ENCODE measurements around the gene TTLL8. TPM values are rescaled to one million over a fixed set of nuclear protein-coding genes. Genes with fewer than 3 reads are reported as not detected.

TTLL8 gene
- total and polyA plus RNA-seq, 4 donors: not detected

DNA sequence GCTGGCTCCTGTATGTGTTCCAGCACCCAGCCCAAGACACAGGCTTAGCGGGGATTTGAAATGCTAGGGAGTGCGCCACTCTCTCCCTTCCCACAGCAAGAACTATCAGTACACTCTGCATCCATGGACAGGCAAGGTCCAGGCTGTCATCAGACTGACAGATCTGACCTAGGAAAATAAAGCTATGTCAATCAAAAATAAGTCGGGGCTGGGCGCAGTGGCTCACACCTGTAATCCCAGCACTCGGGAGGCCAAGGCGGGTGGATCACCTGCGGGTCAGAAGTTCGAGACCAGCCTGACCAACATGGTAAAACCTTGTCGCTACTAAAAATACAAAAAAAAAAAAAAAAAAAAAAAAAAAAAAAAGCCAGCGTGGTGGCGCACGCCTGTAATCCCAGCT, 30.0 kb upstream of the TTLL8 start:
- Histone ChIP-seq H3K27ac (ENCODE audit: low read depth in 1 of 2, low read length in 2 of 2) (no peak overlapping the region), H3K4me1 (ENCODE audit: control insufficient read depth in 4 of 4, insufficient read depth in 4 of 4, low read length in 3 of 4) (no peaks in the 10 kb centered on the region), H3K4me3 (ENCODE audit: low read depth in 1 of 3, low read length in 3 of 3) (no peak overlapping the region), H3K9me3 (ENCODE audit: control insufficient read depth in 4 of 4, low read length in 3 of 4) (no peaks in the 10 kb centered on the region), H3K36me3 (ENCODE audit: control insufficient read depth in 4 of 4, insufficient read depth in 3 of 4, low read depth in 1 of 4, low read length in 3 of 4) (no peaks in the 10 kb centered on the region), H3K27me3 (ENCODE audit: control insufficient read depth in 4 of 4, insufficient read depth in 4 of 4, low read length in 3 of 4) (peaks cover 0 to under 1% (median 0%) of the 10 kb centered on the region in 4 donors), H3K9ac (ENCODE audit: low read depth in 1 of 2, low read length in 2 of 2) (no peak overlapping the region)
- WGBS: 93% methylated on average over 12 of the region's 12 CpGs
- no peak for DNase-seq (ENCODE audit: low spot score)
- no peak for TF ChIP-seq RXRA (IDR thresholded peaks at IDR 0.05)
- TF ChIP-seq, protein P1, sequence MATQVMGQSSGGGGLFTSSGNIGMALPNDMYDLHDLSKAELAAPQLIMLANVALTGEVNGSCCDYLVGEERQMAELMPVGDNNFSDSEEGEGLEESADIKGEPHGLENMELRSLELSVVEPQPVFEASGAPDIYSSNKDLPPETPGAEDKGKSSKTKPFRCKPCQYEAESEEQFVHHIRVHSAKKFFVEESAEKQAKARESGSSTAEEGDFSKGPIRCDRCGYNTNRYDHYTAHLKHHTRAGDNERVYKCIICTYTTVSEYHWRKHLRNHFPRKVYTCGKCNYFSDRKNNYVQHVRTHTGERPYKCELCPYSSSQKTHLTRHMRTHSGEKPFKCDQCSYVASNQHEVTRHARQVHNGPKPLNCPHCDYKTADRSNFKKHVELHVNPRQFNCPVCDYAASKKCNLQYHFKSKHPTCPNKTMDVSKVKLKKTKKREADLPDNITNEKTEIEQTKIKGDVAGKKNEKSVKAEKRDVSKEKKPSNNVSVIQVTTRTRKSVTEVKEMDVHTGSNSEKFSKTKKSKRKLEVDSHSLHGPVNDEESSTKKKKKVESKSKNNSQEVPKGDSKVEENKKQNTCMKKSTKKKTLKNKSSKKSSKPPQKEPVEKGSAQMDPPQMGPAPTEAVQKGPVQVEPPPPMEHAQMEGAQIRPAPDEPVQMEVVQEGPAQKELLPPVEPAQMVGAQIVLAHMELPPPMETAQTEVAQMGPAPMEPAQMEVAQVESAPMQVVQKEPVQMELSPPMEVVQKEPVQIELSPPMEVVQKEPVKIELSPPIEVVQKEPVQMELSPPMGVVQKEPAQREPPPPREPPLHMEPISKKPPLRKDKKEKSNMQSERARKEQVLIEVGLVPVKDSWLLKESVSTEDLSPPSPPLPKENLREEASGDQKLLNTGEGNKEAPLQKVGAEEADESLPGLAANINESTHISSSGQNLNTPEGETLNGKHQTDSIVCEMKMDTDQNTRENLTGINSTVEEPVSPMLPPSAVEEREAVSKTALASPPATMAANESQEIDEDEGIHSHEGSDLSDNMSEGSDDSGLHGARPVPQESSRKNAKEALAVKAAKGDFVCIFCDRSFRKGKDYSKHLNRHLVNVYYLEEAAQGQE (IDR thresholded peaks at IDR 0.05): no peak
- TF ChIP-seq NR2F2 (IDR thresholded peaks at IDR 0.05): no peak
- TF ChIP-seq JUND (IDR thresholded peaks at IDR 0.05): no peak
- TF ChIP-seq, protein P2, sequence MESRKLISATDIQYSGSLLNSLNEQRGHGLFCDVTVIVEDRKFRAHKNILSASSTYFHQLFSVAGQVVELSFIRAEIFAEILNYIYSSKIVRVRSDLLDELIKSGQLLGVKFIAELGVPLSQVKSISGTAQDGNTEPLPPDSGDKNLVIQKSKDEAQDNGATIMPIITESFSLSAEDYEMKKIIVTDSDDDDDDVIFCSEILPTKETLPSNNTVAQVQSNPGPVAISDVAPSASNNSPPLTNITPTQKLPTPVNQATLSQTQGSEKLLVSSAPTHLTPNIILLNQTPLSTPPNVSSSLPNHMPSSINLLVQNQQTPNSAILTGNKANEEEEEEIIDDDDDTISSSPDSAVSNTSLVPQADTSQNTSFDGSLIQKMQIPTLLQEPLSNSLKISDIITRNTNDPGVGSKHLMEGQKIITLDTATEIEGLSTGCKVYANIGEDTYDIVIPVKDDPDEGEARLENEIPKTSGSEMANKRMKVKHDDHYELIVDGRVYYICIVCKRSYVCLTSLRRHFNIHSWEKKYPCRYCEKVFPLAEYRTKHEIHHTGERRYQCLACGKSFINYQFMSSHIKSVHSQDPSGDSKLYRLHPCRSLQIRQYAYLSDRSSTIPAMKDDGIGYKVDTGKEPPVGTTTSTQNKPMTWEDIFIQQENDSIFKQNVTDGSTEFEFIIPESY (IDR thresholded peaks at IDR 0.05): no peak
- TF ChIP-seq, protein P3, sequence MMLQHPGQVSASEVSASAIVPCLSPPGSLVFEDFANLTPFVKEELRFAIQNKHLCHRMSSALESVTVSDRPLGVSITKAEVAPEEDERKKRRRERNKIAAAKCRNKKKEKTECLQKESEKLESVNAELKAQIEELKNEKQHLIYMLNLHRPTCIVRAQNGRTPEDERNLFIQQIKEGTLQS (IDR thresholded peaks at IDR 0.05): no peak
- no peak for TF ChIP-seq FOXA1 (IDR thresholded peaks at IDR 0.05)
- no peak for TF ChIP-seq FOXA2 (IDR thresholded peaks at IDR 0.05)
- TF ChIP-seq RAD21 (IDR thresholded peaks at IDR 0.05): no peak
- TF ChIP-seq GABPA (IDR thresholded peaks at IDR 0.05 in 1 of 2, conservative IDR thresholded peaks at IDR 0.05 in 1 of 2): no peak

DNA sequence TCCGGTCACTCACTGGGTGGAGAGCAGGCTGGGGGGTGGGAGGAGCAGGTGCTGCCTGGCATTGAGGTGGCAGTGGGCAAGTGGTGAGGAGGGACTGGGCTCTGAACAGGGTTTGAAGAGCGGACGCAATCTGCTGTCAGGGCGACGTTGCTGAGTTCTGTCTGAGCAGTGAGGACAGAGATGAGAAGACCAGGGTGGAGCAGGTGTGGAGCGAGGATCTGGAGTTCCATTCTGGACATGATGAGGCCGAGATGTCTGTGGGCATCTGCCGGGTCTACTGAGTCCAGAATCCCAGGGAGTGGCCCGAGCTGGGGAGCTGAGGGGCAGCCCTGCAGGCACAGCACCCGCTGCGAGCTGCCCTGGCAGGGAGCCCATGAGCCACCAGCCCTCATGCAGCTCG, 29.5 kb upstream of the TTLL8 start:
- no peak overlapping the region for H3K27ac ChIP-seq (ENCODE audit: low read depth in 1 of 2, low read length in 2 of 2)
- no peaks in the 10 kb centered on the region for H3K4me1 ChIP-seq (ENCODE audit: control insufficient read depth in 4 of 4, insufficient read depth in 4 of 4, low read length in 3 of 4)
- DNase-seq (ENCODE audit: low spot score): no peak
- WGBS: 91% methylated on average over 12 of the region's 12 CpGs
- peaks cover 0 to 2% (median 0%) of the 10 kb centered on the region in 4 donors for H3K27me3 ChIP-seq (ENCODE audit: control insufficient read depth in 4 of 4, insufficient read depth in 4 of 4, low read length in 3 of 4)
- H3K4me3 ChIP-seq (ENCODE audit: low read depth in 1 of 3, low read length in 3 of 3): no peak overlapping the region
- no peak for TF ChIP-seq RAD21 (IDR thresholded peaks at IDR 0.05)
- TF ChIP-seq, protein P4, sequence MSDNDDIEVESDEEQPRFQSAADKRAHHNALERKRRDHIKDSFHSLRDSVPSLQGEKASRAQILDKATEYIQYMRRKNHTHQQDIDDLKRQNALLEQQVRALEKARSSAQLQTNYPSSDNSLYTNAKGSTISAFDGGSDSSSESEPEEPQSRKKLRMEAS (IDR thresholded peaks at IDR 0.05): no peak
- TF ChIP-seq FOXA2 (IDR thresholded peaks at IDR 0.05): no peak
- TF ChIP-seq TAF1 (conservative IDR thresholded peaks at IDR 0.05): no peak
- no peak for TF ChIP-seq EGR1 (IDR thresholded peaks at IDR 0.05; ENCODE audit: low read depth in 2 of 2)
- TF ChIP-seq JUND (IDR thresholded peaks at IDR 0.05): no peak
- TF ChIP-seq GABPA (IDR thresholded peaks at IDR 0.05 in 1 of 2, conservative IDR thresholded peaks at IDR 0.05 in 1 of 2): no peak
- TF ChIP-seq, protein P1 (IDR thresholded peaks at IDR 0.05): no peak
- TF ChIP-seq, protein P5, sequence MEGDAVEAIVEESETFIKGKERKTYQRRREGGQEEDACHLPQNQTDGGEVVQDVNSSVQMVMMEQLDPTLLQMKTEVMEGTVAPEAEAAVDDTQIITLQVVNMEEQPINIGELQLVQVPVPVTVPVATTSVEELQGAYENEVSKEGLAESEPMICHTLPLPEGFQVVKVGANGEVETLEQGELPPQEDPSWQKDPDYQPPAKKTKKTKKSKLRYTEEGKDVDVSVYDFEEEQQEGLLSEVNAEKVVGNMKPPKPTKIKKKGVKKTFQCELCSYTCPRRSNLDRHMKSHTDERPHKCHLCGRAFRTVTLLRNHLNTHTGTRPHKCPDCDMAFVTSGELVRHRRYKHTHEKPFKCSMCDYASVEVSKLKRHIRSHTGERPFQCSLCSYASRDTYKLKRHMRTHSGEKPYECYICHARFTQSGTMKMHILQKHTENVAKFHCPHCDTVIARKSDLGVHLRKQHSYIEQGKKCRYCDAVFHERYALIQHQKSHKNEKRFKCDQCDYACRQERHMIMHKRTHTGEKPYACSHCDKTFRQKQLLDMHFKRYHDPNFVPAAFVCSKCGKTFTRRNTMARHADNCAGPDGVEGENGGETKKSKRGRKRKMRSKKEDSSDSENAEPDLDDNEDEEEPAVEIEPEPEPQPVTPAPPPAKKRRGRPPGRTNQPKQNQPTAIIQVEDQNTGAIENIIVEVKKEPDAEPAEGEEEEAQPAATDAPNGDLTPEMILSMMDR (IDR thresholded peaks at IDR 0.05; ENCODE audit: low read depth, low read length, missing input control): no peak
- TF ChIP-seq FOXA1 (IDR thresholded peaks at IDR 0.05): no peak
- TF ChIP-seq, protein P2 (IDR thresholded peaks at IDR 0.05): no peak
- no peak for TF ChIP-seq YY1 (IDR thresholded peaks at IDR 0.05)
- no peak for TF ChIP-seq RXRA (IDR thresholded peaks at IDR 0.05)
- TF ChIP-seq HNF4G (IDR thresholded peaks at IDR 0.05): no peak
- no peak for TF ChIP-seq SP1 (IDR thresholded peaks at IDR 0.05)
- H3K36me3 ChIP-seq (ENCODE audit: control insufficient read depth in 4 of 4, insufficient read depth in 3 of 4, low read depth in 1 of 4, low read length in 3 of 4): no peaks in the 10 kb centered on the region
- no peaks in the 10 kb centered on the region for H3K9me3 ChIP-seq (ENCODE audit: control insufficient read depth in 4 of 4, low read length in 3 of 4)
- no peak overlapping the region for H3K9ac ChIP-seq (ENCODE audit: low read depth in 1 of 2, low read length in 2 of 2)
